Erythroblast (primary cell): ENCODE data around the gene KAT6B.

Source experiments
- GATA1 ChIP-seq: IDR thresholded peaks from 2 replicates; pipeline ENCODE4 v1.6.1; 2011; ENCODE audit warnings: low read depth, mild to moderate bottlenecking, control low read depth, low read length, moderate library complexity
- POLR2A ChIP-seq: IDR thresholded peaks from 2 replicates; pipeline ENCODE4 v1.6.1; 2011; ENCODE audit warnings: mild to moderate bottlenecking, low read length

DNA sequence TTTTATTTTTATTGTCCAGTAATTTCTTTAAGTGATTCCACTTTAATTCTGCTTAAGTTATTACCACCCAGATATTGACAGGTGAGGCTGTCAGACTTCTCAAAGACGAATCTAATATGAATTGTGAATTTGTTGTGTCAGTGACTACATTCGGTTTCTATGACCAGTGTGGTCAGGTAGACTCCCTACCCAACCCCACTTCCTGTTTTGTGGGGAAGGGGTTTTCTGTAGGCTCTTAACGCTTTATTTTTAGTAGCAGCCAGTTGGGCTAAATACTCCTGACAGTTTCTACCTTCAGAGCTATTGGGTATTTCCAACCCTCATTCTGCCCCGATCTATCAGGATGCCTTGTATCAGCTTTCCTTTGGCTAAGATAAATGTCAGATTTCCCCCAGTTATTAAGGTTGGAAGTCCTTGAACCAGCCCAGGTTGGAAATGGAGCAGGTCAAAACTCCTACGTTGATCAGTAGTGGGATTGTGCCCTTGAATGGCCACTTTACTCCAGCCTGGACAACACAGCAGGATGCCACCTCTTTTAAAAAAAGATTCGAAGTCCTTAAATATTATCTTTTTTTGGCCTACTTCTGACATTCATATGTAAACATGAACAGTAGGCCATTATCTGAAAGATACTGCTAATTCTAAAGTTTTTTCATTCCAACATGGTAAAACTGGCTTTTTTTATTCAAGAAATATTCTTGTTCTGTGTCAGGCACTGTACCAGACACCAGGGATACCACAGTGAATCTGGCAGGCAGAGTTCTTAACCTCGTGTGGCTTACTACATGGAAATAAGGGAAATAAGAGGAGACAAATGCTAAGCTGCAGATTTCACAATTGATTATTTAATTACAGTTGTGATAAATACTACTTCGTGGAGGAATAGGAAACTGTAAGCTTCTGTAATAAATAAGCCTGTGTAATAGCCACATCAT, 151.8 kb downstream of the KAT6B start:
- TF ChIP-seq POLR2A (no peak), GATA1 (no peak)
